MG63 (cell line): ENCODE data around the gene SLC35F3. TPM values are rescaled to one million over a fixed set of nuclear protein-coding genes. Genes with fewer than 3 reads are reported as not detected.
"Not testable (repeated sequence)": the region's sequence is repeated elsewhere in the genome, so short reads cannot be mapped to it uniquely, and the experiment has no call there.

Source experiments
- DNase-seq: peaks from one replicate; pipeline ENCODE4 v3.0.0-alpha.2; 2020
- H3K27me3 ChIP-seq: fragments of 250-450 bp; sonication (Bioruptor Pico); 2 replicates; pipeline ENCODE4 v1.5.1; 2020; ENCODE audit warnings: mild to moderate bottlenecking, moderate library complexity
- H3K36me3 ChIP-seq: fragments of 250-450 bp; sonication (Bioruptor Pico); 2 replicates; pipeline ENCODE4 v1.5.1; 2020; ENCODE audit warnings: mild to moderate bottlenecking, moderate library complexity
- H3K4me3 ChIP-seq: fragments of 250-450 bp; sonication (Bioruptor Pico); 2 replicates; pipeline ENCODE4 v1.5.1; 2020; ENCODE audit warnings: mild to moderate bottlenecking, moderate library complexity
- H3K9me3 ChIP-seq: fragments of 250-450 bp; sonication (Bioruptor Pico); 2 replicates; pipeline ENCODE4 v1.5.1; 2020; ENCODE audit warnings: mild to moderate bottlenecking, moderate library complexity
- total RNA-seq: library from RNA; depleted of rRNA; stranded (reverse); fragments of >200 nt; shearing (Covaris generic); gene quantifications from 2 replicates; pipeline ENCODE4 v1.2.3, GENCODE V29; 2014; ENCODE audit warnings: low replicate concordance

SLC35F3 gene
- total RNA-seq, 1 experiment from 2014 or later = 2.5 TPM

DNA sequence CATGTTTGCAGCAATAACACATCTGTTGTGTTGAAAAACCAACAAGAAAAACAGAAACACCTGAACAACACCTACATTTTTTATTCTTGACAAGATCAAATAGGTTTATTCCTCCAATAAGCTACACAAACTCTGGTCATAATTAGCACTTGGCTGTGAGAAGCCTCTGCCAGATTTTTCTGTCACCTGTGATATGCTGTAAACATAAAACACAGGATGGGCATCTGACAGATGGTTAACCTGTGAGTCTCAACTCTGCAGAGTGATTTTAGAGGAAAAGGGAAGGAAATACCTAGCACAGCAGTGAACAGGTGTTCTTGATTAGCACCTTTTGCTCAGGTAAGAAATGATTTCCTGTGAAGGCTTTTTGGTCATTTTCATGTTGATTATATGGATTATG lies 293.4 kb downstream of the SLC35F3 start:
- H3K9me3 ChIP-seq = peaks cover 14% of the 10 kb centered on the region
- H3K27me3 ChIP-seq = peaks cover 18% of the 10 kb centered on the region
- no peaks in the 10 kb centered on the region for H3K36me3 ChIP-seq
- no peak for DNase-seq
- no peak overlapping the region for H3K4me3 ChIP-seq

DNA sequence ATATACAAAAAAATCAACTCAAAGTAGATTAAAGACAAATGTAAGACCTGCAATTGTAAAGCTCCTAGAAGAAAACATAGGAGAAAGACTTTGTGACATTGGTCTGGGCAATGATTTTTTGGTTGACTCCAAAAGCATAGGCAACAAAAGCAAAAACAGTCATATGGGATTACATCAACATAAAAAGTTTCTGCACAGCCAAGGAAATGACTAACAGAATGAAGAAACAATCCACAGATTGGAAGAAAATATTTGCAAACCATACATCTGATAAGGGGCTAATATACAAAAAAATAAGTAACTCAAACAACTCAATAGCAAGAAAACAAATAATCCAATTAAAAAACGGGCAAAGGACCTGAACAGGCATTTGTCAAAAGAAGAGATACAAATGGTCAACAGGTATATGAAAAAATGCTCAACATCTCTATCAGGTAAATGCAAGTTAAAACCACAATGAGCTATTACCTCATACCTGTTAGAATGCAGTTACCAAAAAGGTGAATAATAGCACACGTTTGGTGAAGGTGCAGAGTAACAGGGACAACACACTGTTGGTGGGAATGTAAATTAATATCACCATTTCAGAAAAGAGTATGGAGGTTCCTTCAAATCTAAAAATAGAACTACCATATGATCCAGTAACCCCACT lies 295.1 kb downstream of the SLC35F3 start:
- DNase-seq = no peak
- Histone ChIP-seq H3K36me3 (no peaks in the 10 kb centered on the region), H3K9me3 (0 out of 2 replicates have a peak, but pooled peaks cover 6% of the 10 kb centered on the region), H3K4me3 (no peak overlapping the region), H3K27me3 (peaks cover 18% of the 10 kb centered on the region)

DNA sequence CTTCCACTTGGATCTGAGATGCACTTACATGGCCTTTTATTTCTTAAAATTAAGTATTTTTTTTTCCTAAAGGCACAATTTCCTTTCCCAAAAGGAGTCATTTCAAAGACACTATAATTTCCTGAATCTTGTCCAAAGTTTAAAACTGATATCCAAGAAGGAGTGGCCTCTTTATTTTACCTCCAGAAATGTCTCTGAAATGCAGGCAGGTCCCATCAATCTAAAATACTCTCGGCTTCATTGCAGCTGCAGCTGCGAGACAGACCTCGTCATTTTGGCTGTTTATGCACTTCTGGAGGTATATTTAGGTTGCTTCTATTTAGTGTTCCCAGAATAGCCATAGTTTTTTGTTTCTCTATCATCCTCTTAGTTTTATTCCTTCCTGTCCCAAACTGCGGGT lies 296.1 kb downstream of the SLC35F3 start:
- DNase-seq = no peak

DNA sequence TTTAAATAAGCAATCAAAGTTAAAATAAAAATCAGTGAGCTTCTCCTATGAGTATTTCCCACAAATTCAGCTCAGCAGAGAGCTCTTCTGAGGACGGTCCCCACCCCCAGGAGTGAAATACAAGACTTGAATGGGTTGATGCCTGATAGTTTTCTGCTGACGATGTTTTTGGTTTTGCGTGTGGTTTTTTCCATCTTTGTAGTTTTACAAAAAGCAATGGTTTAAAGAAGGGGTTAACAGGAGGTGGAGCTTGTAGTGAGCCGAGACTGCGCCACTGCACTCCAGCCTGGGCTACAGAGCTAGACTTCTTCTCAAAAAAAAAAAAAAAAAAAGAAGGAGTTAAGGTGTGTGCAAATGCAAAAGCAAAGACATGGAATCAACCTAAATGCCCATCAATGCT lies 297.1 kb downstream of the SLC35F3 start:
- H3K36me3 ChIP-seq = no peaks in the 10 kb centered on the region
- no peak overlapping the region for H3K4me3 ChIP-seq
- DNase-seq = no peak
- H3K9me3 ChIP-seq = 0 out of 2 replicates have a peak, but pooled peaks cover 6% of the 10 kb centered on the region
- peaks cover 16% of the 10 kb centered on the region for H3K27me3 ChIP-seq

More for the DNA sequence above, 296.1 kb downstream of the SLC35F3 start:
- Histone ChIP-seq H3K36me3 (no peaks in the 10 kb centered on the region), H3K27me3 (peaks cover 19% of the 10 kb centered on the region), H3K9me3 (0 out of 2 replicates have a peak, but pooled peaks cover 6% of the 10 kb centered on the region), H3K4me3 (no peak overlapping the region)

DNA sequence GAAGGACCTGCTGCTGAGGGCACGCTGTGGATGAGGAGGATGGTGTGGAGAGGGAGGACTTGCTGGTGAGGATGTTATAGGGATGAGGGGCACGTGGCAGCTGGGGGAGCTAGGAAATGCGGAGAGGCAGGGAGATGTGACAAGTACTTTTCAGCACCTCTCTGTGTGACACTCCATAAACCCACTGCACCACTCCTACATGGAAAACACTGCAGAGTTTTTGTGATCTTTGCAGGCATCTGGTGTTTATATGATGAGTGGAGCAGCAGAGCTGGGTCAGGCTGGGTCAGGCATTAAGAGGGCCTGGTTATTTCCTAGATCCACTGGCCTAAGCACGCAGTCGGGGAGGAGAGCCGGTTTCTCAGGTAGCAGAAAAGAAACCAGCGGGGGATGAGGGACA lies 301.5 kb downstream of the SLC35F3 start:
- no peak overlapping the region for H3K4me3 ChIP-seq
- H3K27me3 ChIP-seq = peaks cover 7% of the 10 kb centered on the region; the same call in 1 of the 2 replicates
- DNase-seq = no peak
- H3K36me3 ChIP-seq = no peaks in the 10 kb centered on the region
- peaks cover 6% of the 10 kb centered on the region; the same call in 1 of the 2 replicates for H3K9me3 ChIP-seq

DNA sequence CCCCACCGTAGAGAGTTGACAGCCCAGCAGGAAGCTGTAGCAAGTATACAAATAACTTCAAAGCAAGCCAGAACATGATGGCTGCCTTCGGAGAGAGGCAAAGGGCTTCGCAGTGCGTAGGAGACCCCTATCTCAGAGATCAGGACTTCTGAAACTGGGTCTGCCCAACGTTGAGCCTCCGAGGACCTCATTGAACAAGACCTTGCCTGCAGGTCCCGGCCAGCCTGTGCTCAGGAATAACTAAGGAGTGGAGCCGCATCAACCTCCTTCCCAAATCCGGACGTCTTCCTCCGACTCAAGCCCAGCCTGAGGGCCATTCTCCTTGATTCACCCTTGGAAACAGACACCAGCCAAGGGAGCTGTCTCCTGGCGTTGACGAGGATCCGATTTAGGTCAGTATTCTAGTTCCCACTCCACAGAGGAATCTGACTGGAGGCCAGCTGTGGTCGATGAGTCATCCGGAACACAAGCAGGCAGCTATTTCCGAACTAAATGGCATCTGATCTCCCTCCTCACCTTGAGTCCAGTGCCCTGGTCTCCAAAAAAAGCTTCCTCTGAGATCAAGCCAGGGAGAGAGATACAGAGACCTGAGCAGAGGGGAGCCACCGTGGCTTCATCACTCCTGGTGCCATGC lies 302.3 kb downstream of the SLC35F3 start:
- Histone ChIP-seq H3K4me3 (no peak overlapping the region), H3K27me3 (peaks cover 7% of the 10 kb centered on the region; the same call in 1 of the 2 replicates), H3K9me3 (peaks cover 6% of the 10 kb centered on the region; the same call in 1 of the 2 replicates), H3K36me3 (no peaks in the 10 kb centered on the region)
- peak; percentile 97 for DNase-seq

DNA sequence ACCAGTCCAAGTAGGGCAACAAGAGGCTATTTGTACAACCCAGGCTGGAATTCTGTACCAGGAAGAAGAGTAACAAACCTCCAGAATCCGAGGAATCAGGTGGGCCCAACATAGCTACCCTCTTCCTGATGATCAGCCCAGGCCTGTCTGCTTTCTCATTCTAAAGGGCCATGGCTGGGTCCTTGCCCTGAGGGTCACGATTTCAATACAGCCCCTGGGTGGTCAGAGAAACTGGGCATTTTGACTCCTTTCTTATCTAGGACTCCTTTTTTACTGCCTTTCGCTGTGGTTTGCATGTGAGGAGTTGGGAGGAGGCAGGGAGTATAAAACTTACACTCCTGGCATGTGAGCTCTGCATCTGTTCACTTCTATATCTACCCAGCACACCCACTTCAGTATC lies 303.9 kb downstream of the SLC35F3 start:
- H3K27me3 ChIP-seq = peaks cover 2% of the 10 kb centered on the region; the same call in 1 of the 2 replicates
- no peaks in the 10 kb centered on the region for H3K36me3 ChIP-seq
- no peak overlapping the region for H3K4me3 ChIP-seq
- H3K9me3 ChIP-seq = peaks cover 12% of the 10 kb centered on the region; the same call in 1 of the 2 replicates
- DNase-seq = no peak

DNA sequence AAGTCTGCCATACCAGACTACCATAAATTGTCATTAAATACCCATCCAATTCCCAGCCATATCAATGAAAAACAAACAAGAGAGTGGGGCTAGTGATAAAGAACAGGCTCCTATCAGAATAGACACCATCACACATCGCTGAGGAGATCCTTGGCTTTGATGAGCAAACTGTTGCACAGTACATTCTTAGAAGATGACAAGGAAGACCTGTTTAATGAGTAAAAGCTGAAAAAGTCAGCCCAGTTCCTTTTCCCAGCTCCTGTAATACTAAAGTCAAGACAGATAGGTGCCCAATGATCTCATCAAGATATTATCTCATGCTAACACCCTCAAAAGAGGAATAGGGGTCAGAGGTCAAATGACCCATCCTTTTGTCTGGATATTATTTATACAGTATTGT lies 304.3 kb downstream of the SLC35F3 start:
- H3K4me3 ChIP-seq = no peak overlapping the region
- peaks cover 7% of the 10 kb centered on the region for H3K27me3 ChIP-seq
- peaks cover 12% of the 10 kb centered on the region; the same call in 1 of the 2 replicates for H3K9me3 ChIP-seq
- no peak for DNase-seq
- no peaks in the 10 kb centered on the region for H3K36me3 ChIP-seq

DNA sequence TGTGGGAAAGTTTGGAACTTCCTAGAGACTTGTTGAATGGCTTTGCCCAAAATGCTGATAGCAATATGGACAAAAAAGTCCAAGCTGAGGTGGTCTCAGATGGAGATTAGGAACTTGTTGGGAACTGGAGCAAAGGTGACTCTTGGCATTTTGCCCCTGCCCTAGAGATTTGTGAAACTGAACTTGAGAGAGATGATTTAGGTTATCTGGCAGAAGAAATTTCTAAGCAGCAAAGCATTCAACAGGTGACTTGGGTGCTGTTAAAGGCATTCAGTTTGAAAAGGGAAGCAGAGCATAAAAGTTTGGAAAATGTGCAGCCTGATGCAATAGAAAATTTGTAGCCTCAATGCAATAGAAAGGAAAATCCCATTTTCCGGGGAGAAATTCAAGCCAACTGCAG lies 306.0 kb downstream of the SLC35F3 start:
- H3K36me3 ChIP-seq, H3K4me3 ChIP-seq, DNase-seq: not testable (repeated sequence)
- Histone ChIP-seq H3K27me3 (peaks cover 11% of the 10 kb centered on the region), H3K9me3 (peaks cover 12% of the 10 kb centered on the region; the same call in 1 of the 2 replicates)

DNA sequence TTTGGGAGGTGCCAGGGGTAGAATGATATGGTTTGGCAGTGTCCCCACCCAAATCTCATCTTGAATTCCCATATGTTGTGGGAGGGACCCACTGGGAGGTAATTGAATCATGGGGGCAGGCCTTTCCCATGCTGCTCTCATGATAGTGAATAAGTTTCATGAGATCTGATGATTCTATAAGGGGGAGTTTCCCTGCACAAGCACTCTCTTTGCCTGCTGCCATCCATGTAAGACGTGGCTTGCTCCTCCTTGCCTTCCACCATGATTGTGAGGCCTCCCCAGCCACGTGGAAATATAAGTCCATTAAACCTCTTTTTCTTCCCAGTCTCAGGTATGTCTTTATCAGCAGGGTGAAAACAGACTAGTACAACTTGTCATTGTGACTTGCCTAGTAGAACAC lies 307.4 kb downstream of the SLC35F3 start:
- not testable (repeated sequence) for H3K36me3 ChIP-seq, DNase-seq, H3K4me3 ChIP-seq
- peaks cover 11% of the 10 kb centered on the region for H3K27me3 ChIP-seq
- H3K9me3 ChIP-seq = peaks cover 12% of the 10 kb centered on the region; the same call in 1 of the 2 replicates

DNA sequence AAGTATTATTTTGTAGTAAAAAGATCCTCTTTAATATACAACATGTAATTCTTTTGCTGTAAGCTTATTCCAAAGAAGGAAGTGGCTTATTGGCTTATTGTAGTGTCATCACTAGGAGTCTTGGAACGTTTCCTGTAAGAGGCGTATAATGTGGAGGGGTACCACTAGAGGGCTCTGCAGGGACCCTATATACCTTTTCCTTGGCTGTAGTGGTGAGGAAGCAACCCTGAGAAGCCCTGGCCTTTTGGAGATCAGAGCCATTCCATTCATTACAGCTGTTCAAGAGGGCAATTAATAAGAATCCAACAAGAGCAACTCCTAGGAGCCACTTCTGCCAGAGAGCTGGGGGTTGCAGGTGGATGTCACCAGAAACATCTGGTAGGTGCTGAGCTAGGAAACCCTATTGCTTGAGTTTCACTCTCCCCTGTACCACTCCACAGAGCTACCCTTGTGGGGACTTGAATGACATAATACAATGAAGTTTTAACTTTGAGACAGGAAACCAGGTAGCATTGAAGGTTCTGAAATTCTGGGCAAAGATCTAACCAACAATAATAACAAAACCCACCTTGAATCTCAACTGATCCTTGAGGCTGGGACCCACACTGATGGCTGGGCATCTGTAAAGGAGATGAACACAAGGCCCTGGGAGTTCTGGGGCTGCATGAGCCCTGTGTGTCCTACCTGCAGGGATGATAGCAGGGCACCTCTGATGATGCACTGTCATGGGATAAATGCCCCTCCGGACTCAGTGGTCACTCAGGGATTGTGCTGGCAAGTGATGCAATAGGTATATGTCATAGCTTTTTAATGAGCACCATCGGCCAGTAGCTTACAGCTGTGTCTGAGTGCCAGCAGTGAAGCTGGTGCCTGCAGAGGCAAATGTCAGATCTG lies 308.5 kb downstream of the SLC35F3 start:
- H3K27me3 ChIP-seq = peaks cover 11% of the 10 kb centered on the region
- no peak for DNase-seq

DNA sequence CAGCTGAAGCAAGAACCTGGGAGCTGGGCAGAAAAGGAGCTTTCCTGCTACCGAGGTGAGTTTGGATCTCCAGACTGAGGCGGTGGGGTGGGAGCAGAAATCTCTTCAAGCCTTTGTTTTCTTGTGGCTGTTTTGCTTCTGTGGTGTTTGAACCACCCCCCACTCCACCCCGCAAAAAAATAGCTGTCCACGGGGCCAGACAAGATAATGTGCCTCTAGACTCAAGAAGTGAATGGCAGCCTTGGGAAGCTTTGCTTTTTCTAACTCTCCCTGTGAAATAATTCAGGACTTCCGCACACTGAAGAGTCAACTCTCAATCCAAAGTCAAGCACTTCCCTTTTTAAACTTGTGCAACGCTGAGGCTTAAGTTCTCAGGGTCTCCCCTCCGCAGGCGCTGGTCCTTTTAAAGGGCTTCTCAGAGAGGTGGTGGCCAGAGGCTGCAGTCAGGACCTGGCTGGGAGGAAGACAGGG lies 309.2 kb downstream of the SLC35F3 start:
- Histone ChIP-seq H3K27me3 (peaks cover 11% of the 10 kb centered on the region), H3K9me3 (peaks cover 12% of the 10 kb centered on the region; the same call in 1 of the 2 replicates), H3K4me3 (peak overlapping the region; percentile 27), H3K36me3 (no peaks in the 10 kb centered on the region)
- DNase-seq = no peak

More for the DNA sequence above, 308.5 kb downstream of the SLC35F3 start:
- H3K9me3 ChIP-seq = peaks cover 12% of the 10 kb centered on the region; the same call in 1 of the 2 replicates
- no peak overlapping the region for H3K4me3 ChIP-seq
- no peaks in the 10 kb centered on the region for H3K36me3 ChIP-seq

DNA sequence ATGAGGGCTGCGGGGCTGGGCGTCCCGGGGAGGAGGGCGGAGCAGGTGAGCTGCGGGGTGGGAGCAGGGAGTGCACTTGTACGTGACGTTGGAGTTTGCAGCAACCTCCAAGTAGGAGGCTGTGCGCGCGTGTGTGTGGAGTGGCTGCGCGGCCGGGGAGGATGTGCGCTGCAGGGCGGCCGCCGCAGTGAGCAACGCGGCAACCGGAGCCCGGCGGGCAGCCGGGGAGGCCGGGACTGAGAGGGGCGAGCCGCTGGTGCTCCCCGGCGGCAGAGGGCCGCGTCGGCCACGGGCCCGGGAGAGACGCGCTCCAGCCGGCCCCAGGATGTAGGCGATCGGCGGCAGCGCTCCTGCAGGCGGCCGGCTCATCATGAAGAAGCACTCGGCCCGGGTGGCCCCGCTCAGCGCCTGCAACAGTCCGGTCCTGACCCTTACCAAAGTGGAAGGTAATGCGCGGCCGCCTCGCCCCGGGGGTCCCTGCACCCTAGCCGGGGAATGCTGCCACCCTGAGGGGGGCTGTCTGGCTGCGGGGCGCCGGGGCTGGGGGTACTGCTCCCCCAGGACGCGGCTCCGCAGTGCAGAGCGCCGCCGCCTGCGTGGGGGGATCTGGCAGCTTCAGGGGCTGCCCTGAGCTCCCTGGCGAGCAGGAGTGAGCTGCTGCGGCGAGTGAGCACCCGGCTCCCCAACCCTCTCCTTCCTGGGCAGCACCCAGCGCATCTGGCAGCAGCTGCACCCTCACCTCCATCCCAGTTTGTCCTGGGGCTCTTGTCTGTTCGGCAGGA lies 309.8 kb downstream of the SLC35F3 start:
- Histone ChIP-seq H3K27me3 (peaks cover 11% of the 10 kb centered on the region), H3K36me3 (no peaks in the 10 kb centered on the region), H3K9me3 (peaks cover 12% of the 10 kb centered on the region; the same call in 1 of the 2 replicates), H3K4me3 (peak overlapping the region; percentile 27)
- DNase-seq = peak; percentile 46

DNA sequence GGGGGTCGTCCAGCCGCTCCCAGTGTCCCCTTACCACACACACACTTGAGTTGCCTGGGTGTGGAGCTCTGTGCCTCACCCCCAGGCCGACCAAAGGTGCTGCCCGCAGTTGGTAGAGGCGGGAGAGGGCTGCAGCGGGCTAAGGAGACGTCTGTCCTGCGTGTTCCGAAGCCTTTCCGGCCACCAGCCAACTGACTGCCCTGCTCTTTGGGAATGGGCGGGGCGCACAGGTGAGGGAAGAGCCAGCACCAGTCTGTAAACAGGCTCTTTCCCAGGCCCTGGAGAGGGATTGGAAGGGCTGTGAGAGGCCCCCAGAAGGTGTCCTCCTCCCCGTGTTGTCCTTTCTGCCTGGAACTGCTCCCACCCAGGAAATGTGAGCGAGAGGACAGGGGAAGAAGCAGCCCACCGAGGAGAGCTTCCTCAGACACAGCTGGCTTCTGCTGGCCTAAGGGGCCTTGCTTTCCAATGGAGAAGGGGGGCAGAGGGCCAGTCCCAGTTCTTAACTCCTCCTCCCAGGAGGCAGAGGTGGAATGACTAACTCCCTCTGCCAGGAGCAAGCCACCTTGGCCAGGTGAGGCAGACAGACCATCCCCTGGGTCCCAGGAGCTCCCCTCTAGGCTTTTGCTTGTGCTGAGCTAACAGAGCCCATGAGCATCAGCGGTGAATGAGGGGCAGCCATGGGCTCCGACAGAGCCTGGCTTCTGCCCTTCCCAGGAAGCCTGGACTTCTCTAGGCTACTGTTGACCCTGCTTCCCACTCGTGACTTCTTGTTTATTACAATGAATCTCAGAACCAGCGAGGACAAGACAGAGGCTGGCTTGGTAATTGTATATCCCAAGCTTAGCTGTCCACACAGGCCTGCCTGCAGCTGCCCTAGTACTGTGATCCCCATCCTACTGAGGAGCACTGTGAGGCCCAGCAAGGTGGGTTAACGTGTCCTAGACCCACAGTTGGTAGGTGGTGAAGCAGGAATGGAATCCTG lies 310.7 kb downstream of the SLC35F3 start:
- H3K9me3 ChIP-seq = peaks cover 8% of the 10 kb centered on the region; the same call in 1 of the 2 replicates
- DNase-seq = no peak
- no peaks in the 10 kb centered on the region for H3K36me3 ChIP-seq
- peaks cover 11% of the 10 kb centered on the region for H3K27me3 ChIP-seq
- no peak overlapping the region for H3K4me3 ChIP-seq
